Aorta (tissue), 4 donors: ENCODE results near the gene BTG4. TPM values are rescaled to one million over a fixed set of nuclear protein-coding genes. Genes with fewer than 3 reads are reported as not detected.

ENCODE experiments used
- microRNA-seq, 2 donors: library from miRNA; unstranded; fragments of <30 nt; microRNA quantifications; one replicate each; pipeline ENCODE4 v1.2.0, GENCODE V29; 2020
- polyA plus RNA-seq, 2 donors: library from polyadenylated mRNA; stranded (reverse); fragments of 200-250 nt; gene quantifications; one replicate each; pipeline ENCODE4 v1.2.3, GENCODE V29; 2013
- total RNA-seq, 2 donors: library from RNA; stranded (reverse); fragmentation: NEBNext Ultra II Directional; extraction: Animal tissue kit (Norgen Biotek cat#: 25700); gene quantifications; one replicate each; pipeline ENCODE4 v1.2.1, GENCODE V29; 2021
- donor health status: healthy with polysubstance abuse.
- donor health status: Bipolar disorder and iron deficiency.
- donor health status: DM: no; HTN: no; CAD: no.
- donor health status: DM: yes; HTN: yes; CAD: no.

The BTG4 gene
- total and polyA plus RNA-seq, 4 donors, result not detected

Small RNA genes lying within 50 kb of the gene (microRNA-seq; reads per million reads assigned to microRNA genes)
- gene MIR34B, result 0 to 0.60 reads per million in 2 donors
- gene MIR34C, result 11.9 to 15.9 reads per million in 2 donors

Other genes starting within 250 kb of the BTG4 start
- 1 to 10 TPM; 1.1 to 4.5 TPM for gene POU2AF3, start 213.8 kb downstream of the BTG4 start, total RNA-seq
- gene POU2AF3, start 213.8 kb downstream of the BTG4 start, polyA plus RNA-seq, result 1 to 10 TPM in 1 of 2 donors, not detected in 1; 4.2 TPM
- 1 to 10 TPM in 1 of 2 donors, under 1 TPM in 1; 0.45 to 1.2 TPM for gene POU2AF1, start 133.1 kb downstream of the BTG4 start, total RNA-seq
- gene POU2AF1, start 133.1 kb downstream of the BTG4 start, polyA plus RNA-seq, result under 1 TPM; 0.05 to 0.63 TPM
- gene HOATZ, start 2.4 kb upstream of the BTG4 start, total RNA-seq, result not detected
- gene HOATZ, start 2.4 kb upstream of the BTG4 start, polyA plus RNA-seq, result not detected
- 10 to 100 TPM; 20.8 to 23.1 TPM for gene LAYN, start 28.3 kb upstream of the BTG4 start, total RNA-seq
- gene LAYN, start 28.3 kb upstream of the BTG4 start, polyA plus RNA-seq, result 10 to 100 TPM; 17.6 to 30.2 TPM
- 10 to 100 TPM; 13.0 to 21.9 TPM for gene SIK2, start 90.1 kb upstream of the BTG4 start, total RNA-seq
- gene SIK2, start 90.1 kb upstream of the BTG4 start, polyA plus RNA-seq, result 1 to 10 TPM; 3.5 to 8.6 TPM